GM19351 (cell line): ENCODE results near the gene MGMT.

Experiments
- ATAC-seq: cut with Tn5 transposase; IDR thresholded peaks from one replicate; pipeline ENCODE4 v1.9.1; 2021; ENCODE audit warnings: mild to moderate bottlenecking, moderate library complexity; ENCODE audit not compliant: unreplicated experiment

MGMT gene

DNA sequence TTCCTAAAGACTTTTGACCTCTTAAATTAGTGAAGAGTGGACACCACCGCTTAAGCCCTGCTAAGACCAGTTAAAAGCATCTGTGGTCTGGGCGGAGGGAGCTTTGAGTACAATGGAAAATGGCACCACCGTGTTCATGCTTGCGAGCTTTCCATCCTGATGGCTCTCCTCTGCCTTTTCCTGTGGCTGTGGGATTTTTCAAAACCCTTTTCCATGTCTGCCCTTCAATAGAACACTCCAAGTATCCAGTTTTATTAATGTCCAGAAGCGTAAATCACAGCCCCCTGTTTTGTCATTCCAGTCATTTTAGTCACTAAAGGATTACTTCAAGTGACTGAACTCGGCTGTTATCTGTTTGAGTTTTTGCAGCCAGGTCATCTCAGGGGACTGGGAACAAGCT lies 181.8 kb downstream of the MGMT start:
- ATAC-seq, result no peak

DNA sequence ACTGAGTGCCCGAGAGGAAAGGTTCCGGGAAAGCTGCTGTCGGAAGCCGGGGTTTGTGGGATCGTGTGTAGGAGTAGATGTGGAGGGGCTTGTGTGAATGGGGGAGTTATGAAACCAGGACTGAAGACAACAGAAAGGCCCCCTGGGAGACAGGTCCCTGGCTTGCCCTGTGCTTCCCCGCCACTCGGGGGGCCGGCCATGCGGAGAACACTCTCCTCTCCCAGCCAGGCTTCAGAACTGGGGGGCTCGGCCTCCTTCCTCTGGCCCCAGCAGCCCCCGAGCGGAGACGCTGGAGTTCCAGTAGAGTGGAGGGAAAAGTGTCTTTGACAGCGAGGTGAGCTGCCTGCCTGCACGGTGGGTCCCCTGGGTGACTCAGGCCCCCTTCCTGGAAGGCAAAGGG lies 185.0 kb downstream of the MGMT start:
- no peak for ATAC-seq

DNA sequence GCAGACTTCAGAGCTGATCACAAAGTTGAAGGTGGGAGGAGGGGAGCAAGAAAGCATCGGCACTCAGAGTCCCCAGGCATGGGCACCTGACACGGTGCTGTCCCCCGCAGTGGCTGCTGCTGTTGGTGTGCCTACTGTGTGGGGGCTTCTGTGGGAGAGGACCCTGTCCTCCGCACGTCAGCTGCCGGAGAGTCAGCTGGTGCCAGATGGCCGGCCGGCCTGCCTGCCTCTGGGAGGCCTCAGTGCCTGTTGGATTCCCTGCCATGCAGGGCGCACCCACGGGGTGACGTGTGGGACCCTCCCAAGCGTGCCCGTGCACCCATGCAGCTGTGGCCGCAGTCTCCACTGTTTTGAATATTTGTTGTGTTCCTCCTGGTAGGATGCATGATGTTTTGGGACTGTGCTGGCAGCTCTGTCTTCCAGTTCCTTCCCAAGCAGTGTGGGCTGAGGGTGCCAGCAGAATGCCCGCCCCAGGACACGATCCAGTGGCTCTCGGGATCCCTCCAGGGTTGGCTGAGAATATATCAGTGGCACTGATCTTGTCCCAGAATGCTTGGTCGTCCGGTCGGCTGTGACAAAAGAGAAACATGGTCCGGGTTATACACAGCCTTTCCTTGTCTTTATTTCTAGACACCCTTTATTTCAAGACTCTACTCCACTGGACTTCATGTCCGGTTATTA lies 185.6 kb downstream of the MGMT start:
- ATAC-seq, result no peak

DNA sequence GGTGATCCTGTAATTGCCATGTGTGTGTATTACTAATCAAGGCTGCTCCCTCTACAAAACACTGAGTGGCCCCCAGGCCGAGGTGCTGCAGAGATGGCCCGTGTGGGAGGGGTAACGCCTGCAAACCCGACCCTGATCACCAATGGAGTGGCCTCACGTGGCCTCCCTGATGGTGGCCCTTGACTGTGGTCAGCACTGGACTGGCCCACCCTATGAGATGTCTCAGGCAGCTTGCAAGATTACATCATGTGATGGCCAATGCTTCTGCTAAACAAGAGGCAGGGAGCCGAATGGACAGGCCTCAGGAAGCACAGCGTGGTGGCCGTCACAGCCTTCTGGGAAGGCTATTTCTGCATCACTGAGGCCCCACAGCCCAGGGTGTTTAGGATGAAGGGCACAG lies 186.4 kb downstream of the MGMT start:
- ATAC-seq, result no peak

DNA sequence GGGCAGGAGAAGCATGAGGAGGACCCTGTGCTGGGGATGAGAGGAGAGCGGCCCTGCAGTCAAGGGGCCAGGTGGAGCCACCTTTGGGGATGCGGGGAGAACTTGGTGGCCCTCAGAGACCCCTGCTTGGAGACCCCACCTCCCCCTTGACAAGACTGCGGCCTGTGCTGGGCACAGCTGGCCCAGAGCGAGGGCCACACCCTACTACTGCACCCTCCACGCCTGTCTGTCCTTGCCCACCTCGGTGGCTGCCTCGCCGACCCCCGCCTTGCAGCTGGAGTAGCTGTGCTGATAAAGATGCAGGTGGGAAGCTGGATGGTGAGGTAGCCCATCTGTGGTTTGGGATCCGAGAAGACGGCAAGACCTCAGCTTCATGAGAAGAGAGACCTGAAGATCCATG lies 186.8 kb downstream of the MGMT start:
- ATAC-seq, result no peak

DNA sequence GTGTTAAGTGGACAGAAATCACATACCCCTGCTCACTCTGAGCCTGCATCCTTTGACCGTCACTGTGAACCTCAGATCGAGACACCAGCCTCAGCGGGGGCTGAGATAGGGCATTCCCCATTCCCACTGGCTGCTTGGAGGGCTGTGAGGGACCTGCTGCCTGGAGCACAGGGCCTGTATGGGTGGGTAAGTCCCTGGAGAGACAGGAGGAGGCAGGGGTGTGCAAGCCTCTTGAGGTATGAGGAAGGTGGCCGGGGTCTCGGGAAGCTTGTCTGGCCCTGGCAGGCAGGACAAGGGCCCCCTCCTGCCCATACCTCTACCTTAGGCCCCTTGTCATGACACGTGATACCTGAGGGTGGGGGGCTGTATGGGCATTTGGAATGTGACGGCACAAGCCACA lies 187.4 kb downstream of the MGMT start:
- no peak for ATAC-seq

DNA sequence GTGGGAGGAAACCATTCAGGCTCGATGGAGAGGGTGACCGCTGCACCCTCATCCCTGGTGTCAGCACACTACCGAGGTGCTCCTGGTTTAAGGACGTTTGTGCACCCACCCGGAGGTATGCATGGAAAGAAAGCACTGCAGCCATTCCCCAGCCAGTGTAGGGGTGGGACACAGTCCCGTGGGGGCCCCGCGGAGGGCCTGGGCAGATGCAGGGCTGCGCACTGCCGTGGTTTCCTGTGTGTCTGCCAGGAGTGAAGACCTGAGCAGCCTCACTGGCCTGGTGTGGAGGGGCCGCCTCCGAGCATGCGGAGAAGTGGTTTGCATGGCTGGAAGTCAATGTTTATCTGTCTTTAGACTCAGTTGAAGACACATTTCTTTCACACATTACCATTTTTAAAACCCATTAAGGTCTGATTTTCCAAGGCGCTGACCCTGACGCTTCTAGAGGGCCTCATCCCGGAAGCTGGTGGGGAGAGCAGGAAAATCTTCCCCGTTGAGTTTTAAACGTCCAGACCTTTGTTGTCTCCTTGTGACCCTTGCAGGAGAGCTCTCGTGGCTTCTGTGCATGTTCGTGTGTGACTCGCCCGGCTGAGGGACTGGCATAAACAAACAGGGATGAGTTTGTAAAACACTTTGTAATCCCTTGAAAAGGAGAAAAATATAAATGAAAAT lies 188.1 kb downstream of the MGMT start:
- ATAC-seq, result no peak

DNA sequence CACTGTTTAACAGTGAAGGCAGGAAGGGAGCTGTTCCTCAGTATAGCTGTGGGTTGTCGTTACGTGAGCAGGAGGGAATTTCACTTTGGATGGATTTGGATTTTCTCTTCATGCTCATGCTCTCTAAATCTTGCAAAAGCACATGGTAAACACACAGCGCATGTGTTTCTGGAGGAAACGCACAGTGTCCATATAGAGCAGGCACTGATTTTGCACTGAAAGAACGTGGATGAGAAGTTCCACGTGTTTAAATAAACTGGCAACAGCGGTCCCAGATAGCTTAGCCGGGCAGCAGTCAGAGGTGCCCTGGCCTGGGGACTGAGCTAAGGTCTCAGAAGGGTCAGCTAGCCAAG lies 188.6 kb downstream of the MGMT start:
- no peak for ATAC-seq

DNA sequence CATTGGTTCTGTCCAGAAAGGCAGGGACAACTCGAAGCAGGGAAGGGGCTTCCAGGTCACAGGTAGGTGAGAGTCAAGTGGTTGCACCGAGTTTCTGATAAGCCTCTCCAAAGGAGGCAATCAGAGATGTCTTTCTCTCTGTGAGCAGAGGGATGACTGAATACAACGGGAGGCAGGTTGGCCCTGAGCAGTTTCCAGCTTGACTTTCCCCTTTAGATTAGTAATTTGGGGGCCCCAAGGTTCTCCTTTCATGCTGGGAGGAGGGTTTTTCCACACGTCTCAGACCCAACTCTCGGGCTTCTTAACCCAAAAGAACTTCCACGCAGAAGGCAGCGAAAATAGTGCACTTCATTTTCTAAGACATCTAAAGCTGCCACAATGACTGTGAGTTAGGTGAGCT lies 189.6 kb downstream of the MGMT start:
- no peak for ATAC-seq

DNA sequence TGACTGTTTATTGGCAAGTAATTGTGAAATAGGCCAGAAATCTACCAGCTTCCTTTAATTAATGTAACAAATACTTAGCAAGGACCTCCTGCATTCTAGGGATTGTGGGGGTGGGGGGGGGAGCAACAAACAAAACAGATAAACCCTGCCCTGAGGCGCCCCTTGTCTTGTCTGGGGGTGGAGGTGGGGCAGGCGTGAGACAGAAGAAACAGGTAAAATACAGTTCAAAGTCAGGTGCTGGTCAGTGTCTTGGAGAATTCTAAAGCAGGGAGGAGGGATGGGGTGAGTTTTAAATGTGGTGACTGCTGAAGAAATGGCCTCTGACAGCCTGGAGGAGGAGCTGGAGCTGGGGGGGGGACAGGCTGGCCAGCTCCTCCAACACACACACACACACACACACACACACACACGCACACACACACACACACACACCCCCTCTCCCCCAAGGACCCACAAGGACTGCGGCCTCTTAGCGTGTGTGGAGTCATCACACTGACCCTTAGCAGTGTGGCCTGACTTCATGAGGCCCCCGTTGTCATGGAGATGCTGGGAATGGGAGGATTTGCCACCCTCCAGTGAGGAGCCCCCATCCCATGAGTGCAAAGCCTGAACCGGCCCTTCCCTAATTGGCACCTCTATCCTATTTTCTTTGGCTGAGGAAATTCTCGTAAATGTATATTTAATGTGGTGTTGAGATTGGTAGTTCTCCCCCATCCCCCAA lies 190.4 kb downstream of the MGMT start:
- no peak for ATAC-seq

DNA sequence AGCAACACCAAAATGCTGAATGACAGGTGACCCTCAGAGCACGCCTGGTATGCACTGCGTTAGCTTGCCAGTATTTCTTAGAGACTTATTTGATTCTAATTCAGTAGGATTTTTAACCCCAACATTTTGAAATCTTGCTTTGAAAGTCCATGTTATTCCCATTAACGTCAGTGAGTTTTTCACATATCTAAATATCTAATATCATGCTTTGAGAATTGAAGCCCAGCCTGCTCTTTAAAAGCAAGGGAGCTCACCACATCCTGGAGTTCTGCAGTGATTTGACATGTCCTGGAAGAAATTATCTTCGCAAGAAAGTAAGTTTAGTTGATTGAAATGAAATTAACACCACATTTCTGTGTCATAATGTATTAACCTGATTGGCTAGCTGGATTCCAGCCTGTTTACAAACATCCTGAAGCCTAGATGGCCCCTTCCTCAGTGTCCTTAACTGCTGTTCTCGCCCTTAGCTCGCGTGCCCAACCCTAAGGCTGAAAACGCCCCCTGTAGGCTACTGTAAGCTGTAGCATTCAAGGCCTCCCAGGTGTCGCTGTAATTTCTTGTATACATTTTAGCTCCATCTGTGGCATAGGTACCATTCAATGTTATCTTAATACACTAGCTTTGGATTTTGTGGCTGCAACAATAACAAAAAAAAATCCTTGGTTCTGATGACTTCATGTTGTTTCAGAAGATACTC lies 191.5 kb downstream of the MGMT start:
- ATAC-seq, result peak; percentile 59

DNA sequence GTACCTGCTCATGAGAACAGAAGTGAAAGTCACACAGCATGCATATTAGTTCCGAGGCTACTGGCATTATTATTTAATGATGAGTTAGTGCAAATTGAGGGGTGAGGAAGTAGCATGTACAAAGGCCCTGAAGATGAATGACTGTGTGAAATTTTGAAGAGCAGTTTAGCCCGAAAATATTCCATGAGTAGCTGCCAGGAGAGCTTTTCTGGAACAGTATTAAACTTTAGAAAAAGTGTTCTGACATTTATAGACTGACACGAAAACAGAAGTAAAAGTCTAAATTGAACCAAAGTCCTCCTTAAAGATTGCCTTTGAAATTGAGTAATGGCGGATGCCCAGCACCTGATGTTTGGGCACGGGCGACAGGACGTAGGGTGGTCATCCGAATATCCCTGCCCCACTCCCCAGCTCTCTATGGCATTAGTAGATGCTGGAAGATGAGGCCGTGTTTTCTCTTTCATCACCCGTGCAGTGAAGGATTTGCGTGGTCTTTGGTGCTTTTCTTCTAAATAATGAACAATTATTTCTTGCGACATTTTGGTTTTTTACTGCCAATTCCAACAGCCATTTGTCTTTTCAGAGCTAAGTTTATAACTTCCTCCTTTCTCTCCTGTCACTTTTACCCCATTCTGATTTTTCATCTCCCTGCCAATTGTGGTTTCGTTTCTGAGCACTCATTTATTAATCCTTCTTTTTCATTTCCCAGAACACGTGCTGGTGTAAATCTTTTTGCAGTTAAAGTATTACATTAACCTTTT lies 192.6 kb downstream of the MGMT start:
- ATAC-seq, result no peak

DNA sequence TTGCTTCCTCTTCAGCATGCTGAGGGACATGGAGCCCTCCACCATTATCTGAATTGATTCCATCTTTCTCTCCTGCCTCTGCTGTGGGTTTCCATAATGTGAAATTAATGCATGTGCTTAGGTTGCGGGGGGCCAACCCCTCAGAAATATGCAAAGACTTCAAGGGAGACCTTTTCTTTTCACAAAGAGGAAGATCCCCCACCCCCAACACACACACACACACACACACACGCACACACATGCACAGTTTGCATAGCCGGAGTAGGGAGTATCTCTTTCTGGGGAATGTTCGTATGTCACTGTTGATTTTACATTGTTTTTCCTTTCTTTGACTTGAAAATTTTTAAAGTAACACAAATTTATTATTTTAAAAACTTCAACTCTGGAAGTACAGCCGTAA lies 193.5 kb downstream of the MGMT start:
- no peak for ATAC-seq

DNA sequence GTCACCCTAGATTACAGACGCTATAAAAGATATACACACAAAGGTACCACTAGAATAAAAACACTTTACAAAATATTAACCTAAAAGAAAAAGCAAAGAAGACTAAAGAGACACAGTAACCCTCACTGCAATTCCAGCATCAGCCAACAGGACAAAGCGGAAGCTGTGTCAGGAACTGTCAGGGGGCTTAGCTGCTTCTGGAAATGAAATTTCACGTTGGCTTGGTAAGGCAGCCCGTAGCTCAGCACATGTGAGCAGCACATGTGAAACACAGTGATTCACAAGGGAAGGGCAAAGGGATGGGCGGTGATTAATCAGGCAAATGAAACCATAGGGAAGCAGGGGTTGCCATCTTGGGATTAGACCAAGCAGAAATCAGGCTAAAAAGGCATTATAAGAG lies 195.4 kb downstream of the MGMT start:
- no peak for ATAC-seq

DNA sequence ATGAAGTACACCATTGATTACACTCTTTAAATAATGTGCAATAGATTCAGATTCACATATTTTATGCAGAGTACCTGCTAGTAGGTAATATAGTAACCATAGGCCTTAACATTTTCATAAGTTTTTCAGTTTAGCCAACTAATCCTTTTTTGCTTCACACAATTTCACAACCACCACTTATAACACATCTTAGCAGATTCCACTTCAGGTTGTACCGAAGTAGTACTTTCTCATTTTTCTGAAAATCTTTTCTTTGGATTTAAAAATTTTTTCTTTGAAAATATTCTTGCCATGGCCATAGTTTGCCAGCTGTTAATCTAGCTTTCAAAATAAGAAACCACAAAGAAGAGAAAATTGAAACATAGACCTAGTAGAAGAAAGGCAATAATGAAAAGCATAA lies 203.1 kb downstream of the MGMT start:
- ATAC-seq, result no peak

DNA sequence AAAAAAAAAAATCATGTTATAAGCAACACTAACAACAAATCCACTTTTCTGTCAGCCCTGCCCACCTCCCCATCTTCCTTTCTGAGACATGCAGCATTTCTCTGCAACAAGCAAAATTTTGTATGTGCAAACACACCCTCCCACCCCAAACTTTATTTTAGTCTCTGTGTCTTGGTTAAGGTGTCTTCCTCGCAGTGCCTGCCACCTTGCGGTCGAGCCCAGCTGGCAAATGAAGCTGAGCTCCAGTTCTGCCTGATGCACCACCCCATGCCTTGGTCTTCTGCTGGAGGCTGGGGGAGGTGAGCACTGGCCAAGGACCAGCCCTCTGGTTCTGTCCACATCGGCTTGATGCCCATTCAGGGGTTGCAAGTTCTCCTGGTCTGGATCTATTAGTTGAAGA lies 206.3 kb downstream of the MGMT start:
- no peak for ATAC-seq

DNA sequence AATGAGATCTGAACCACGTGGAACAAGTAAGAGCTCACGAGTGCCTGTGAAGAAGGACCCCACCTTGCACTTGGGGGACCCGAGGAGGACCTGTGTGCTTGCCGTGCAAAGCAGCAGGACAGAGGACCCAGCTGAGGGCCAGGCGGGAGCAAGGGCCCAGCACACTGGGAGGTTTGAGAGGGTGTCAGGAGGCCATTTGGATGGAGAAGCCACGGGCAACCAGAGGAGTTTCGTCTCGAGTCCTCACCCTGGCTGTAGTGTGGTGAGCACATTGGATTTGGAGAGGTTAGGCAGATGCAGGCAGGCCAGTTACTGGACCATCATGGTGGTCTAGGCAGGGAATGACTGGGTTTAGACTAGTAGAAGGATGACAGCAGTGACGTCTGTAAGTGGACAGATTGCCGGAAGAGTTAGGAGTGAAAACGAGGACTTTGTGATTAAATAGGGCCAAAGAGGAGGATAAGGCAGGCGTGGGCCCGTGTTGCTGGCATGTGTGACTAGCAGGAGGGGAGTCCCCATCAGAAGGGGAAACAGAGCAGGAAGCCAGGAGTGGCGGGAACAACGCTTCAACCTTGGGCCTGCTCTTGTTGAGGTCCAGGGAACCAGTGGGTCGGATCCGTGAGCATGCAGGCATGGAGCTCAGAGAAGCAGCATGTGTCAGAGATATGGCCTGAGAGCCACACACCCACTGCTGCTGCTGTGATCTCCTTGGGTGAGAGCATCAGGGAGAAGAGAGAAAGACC lies 208.2 kb downstream of the MGMT start:
- ATAC-seq, result no peak

DNA sequence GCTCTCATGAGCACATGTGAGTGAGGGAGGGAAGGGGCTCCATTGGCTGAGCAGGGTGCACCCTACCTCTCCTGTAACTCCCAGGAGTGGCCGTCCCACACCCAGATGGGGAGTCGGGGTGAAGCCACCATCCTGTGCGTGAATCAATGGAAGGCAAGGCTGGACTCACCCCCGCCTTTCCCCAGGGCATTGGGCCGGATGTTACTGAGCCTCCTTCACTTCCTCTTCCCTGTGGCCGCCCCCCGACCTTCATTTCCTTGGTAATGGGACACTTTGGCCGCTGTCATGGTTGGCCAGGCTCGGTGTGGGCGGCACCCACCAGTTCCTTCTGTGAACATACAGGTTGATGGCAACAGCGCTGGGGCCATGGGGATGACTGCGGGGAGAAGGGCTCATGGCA lies 209.0 kb downstream of the MGMT start:
- no peak for ATAC-seq

DNA sequence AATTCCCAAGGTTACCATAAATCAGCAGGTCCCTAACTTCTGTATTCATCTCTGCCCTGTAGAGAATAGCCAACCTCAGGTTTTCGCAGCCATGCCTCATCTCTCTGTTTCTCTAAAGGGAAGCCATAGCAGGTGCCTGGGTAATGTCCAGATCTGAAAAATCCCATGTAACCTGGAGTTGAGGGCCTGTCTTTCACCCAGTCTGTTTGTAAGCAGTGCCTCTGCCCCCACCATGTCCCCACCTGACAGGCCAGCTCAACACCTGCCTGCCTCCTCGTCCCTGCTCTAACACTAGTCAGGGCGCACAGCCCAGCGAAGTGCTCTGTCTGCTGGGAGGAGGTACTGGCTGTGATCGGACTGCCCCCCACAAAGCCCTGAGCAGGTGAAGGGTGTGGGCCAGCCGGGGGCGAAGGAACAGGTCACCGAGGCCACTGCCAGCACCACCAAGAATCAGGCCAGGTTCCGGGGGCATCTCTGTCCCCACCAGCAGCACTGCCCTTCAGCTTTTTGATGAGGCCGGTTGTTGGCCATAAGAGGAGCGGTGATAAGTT lies 210.4 kb downstream of the MGMT start:
- ATAC-seq, result no peak

DNA sequence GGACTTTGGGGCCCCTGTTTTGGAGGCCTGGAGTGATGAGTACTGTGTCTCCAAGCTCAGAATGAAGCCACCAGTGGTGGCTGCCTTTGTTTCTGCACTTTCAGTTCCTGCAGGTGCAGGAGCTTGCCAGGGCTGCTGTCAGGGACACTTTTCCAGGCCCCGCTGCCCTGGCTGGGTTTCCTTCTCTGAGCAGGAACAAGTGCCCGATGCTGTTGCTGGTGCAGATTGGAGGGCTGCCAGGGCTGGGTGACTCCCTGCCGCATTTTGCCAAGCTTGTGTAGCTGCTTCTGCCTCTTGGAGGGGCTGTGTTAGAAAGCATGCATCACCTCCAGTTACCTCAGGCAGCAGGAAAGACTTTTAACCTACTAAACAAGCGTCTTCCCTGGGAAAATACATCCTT lies 211.1 kb downstream of the MGMT start:
- ATAC-seq, result no peak
